Measurements from ENCODE around the gene WARS2. TPM values are rescaled to one million over a fixed set of nuclear protein-coding genes. Genes with fewer than 3 reads are reported as not detected.

Gene WARS2
- polyA plus RNA-seq, 1 experiment: 17.7 TPM

GRCh38 chr1:119038363-119038762, 102.1 kb downstream of the WARS2 start:
- DNase-seq (ENCODE audit: low read depth): no peak
- Histone ChIP-seq H3K4me3 (ENCODE audit: low read depth, low read length) (no peak overlapping the region), H3K27me3 (ENCODE audit: control insufficient read depth, insufficient read depth, low read length) (no peaks in the 10 kb centered on the region), H3K36me3 (ENCODE audit: control insufficient read depth, insufficient read depth, low read length) (no peaks in the 10 kb centered on the region)
- no peak for TF ChIP-seq CTCF (IDR thresholded peaks at IDR 0.05; ENCODE audit: insufficient read depth, low read depth, low read length)
- CTCF ChIA-PET: no interaction called here
- POLR2A ChIA-PET: no interaction called here

DNA sequence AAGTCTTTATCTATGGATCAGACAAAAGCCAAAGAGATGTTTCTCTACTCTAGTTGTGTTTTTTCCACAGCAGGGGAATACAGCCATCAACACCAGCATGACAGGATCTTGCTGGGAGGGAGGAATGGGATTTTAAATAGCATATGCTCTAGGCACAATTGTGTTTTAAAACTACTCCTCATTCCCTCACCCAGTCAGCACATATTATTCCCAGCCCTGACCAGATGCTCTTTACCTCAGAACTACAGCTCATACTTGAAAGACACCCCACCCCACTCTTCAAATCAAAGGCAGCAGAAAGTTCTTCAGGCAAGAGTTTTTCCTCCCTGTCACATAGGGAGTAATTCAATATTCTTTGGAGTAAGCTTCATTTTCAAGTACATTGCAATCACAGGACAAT, 106.1 kb downstream of the WARS2 start:
- no peak for TF ChIP-seq CTCF (IDR thresholded peaks at IDR 0.05; ENCODE audit: insufficient read depth, low read depth, low read length)
- POLR2A ChIA-PET: no interaction called here
- CTCF ChIA-PET: no interaction called here
- Histone ChIP-seq H3K4me3 (ENCODE audit: low read depth, low read length) (no peak overlapping the region), H3K36me3 (ENCODE audit: control insufficient read depth, insufficient read depth, low read length) (no peaks in the 10 kb centered on the region), H3K27me3 (ENCODE audit: control insufficient read depth, insufficient read depth, low read length) (no peaks in the 10 kb centered on the region)
- no peak for DNase-seq (ENCODE audit: low read depth)

GRCh38 chr1:119032986-119033385, 107.5 kb downstream of the WARS2 start:
- no peak for TF ChIP-seq CTCF (IDR thresholded peaks at IDR 0.05; ENCODE audit: insufficient read depth, low read depth, low read length)
- CTCF ChIA-PET: interaction anchor here (0.7 kb wide), 1 partner anchor 27 kb away, joined by 3 read pairs; no protein-coding TSS in a partner anchor
- no peak for DNase-seq (ENCODE audit: low read depth)
- H3K27me3 ChIP-seq (ENCODE audit: control insufficient read depth, insufficient read depth, low read length): no peaks in the 10 kb centered on the region
- POLR2A ChIA-PET: no interaction called here
- no peaks in the 10 kb centered on the region for H3K36me3 ChIP-seq (ENCODE audit: control insufficient read depth, insufficient read depth, low read length)
- no peak overlapping the region for H3K4me3 ChIP-seq (ENCODE audit: low read depth, low read length)

DNA sequence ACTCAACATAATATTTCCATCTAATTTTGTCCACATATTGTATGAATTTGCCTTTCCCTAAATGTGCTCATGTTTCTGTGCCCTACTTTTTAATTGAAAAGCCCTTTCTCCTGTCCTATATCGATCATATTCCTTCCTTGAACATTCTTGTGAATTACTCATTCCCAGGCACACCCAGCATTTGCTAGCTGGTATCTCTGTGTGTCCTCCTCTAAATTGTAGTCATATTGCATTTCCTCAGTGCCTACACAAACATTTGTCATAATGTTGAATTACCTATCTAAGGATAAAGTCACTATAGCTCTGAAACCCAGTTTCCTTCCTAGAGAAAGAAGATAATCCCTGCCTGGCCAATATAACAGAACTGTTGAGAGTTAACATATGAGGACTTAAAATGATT, 112.7 kb downstream of the WARS2 start:
- no peak for TF ChIP-seq CTCF (IDR thresholded peaks at IDR 0.05; ENCODE audit: insufficient read depth, low read depth, low read length)
- Histone ChIP-seq H3K4me3 (ENCODE audit: low read depth, low read length) (no peak overlapping the region), H3K27me3 (ENCODE audit: control insufficient read depth, insufficient read depth, low read length) (no peaks in the 10 kb centered on the region), H3K36me3 (ENCODE audit: control insufficient read depth, insufficient read depth, low read length) (no peaks in the 10 kb centered on the region)
- CTCF ChIA-PET: interaction anchor here (0.6 to 1.0 kb wide), 2 partner anchors 18 to 403 kb away, joined by 3 to 4 read pairs; no protein-coding TSS in a partner anchor
- no peak for DNase-seq (ENCODE audit: low read depth)
- POLR2A ChIA-PET: no interaction called here

DNA sequence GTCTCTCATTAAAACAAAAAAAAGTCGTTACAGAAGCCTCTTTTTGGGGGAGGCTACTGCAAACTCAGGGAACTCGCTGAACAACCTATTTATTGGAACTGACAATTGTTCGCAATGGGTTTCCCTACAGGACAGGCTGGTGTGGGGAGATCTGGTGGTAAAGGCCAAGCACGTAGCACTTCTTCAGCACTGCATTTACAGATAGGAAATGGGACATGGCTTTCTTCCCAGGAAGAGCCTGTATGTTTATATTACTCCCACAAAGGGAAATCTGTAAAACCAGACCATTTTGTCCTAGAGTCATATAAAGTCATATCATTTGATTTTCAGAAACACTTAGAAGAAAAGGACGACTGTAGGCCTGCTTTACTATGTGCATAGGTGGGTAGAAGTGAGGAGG, 113.5 kb downstream of the WARS2 start:
- H3K27me3 ChIP-seq (ENCODE audit: control insufficient read depth, insufficient read depth, low read length): no peaks in the 10 kb centered on the region
- ChIA-PET POLR2A (no interaction called here), CTCF (no interaction called here)
- DNase-seq (ENCODE audit: low read depth): no peak
- no peak overlapping the region for H3K4me3 ChIP-seq (ENCODE audit: low read depth, low read length)
- no peaks in the 10 kb centered on the region for H3K36me3 ChIP-seq (ENCODE audit: control insufficient read depth, insufficient read depth, low read length)
- no peak for TF ChIP-seq CTCF (IDR thresholded peaks at IDR 0.05; ENCODE audit: insufficient read depth, low read depth, low read length)
